CD14-positive monocyte (primary cell): Measurements from ENCODE around the gene WT1. TPM values are rescaled to one million over a fixed set of nuclear protein-coding genes. Genes with fewer than 3 reads are reported as not detected.

ENCODE experiments used
- DNase-seq, 3 donors: peaks; one replicate each; pipeline ENCODE4 v3.0.0-alpha.2; 2011 to 2022
- H2AFZ ChIP-seq: 2 replicates; pipeline ENCODE4 v1.6.0; 2012; ENCODE audit warnings: mild to moderate bottlenecking, low read depth, low read length, inconsistent platforms; ENCODE audit not compliant: insufficient read depth, poor library complexity, severe bottlenecking
- H3K27ac ChIP-seq, 2 donors: 1 replicate in 1 of 2; 2 replicates in 1 of 2; pipeline ENCODE4 v1.5.1; 2012 to 2013; ENCODE audit warnings: low read length in 2 of 2, control low read depth in 1 of 2, inconsistent platforms in 1 of 2, low read depth in 1 of 2, mild to moderate bottlenecking in 1 of 2
- H3K27me3 ChIP-seq, 2 donors: one replicate each; pipeline versions ENCODE4 v1.6.0 to v1.6.1; 2011 to 2013; ENCODE audit warnings: low read length in 2 of 2; ENCODE audit not compliant: control insufficient read depth in 2 of 2, insufficient read depth in 2 of 2
- H3K36me3 ChIP-seq, 2 donors: replicated peaks in 1 of 2; 1 replicate in 1 of 2; 2 replicates in 1 of 2; pipeline versions ENCODE4 v1.5.1 to v1.6.1; 2012 to 2013; ENCODE audit warnings: low read length in 2 of 2, control low read depth in 1 of 2, inconsistent platforms in 1 of 2, mild to moderate bottlenecking in 1 of 2; ENCODE audit not compliant: insufficient read depth in 2 of 2, control insufficient read depth in 1 of 2
- H3K4me1 ChIP-seq, 2 donors: 1 replicate in 1 of 2; 2 replicates in 1 of 2; pipeline versions ENCODE4 v1.5.1 to v1.6.1; 2012 to 2013; ENCODE audit warnings: low read length in 2 of 2, control low read depth in 1 of 2, inconsistent platforms in 1 of 2, mild to moderate bottlenecking in 1 of 2, moderate library complexity in 1 of 2; ENCODE audit not compliant: insufficient read depth in 2 of 2, control insufficient read depth in 1 of 2
- H3K4me2 ChIP-seq: replicated peaks from 2 replicates; pipeline ENCODE3; 2012; ENCODE audit warnings: low read length, moderate library complexity, mild to moderate bottlenecking; ENCODE audit not compliant: poor library complexity, severe bottlenecking; ENCODE audit errors: extremely low read depth
- H3K4me3 ChIP-seq, 3 experiments: fragments of 200-600 bp in 1 of 3; sonication (generic) in 1 of 3; replicated peaks in 1 of 3; 1 replicate in 2 of 3; 2 replicates in 1 of 3; pipeline ENCODE4 v1.5.1; 2011 to 2013; ENCODE audit warnings: low read length in 3 of 3, mild to moderate bottlenecking in 3 of 3, control low read depth in 2 of 3, low read depth in 2 of 3, inconsistent platforms in 1 of 3, moderate library complexity in 1 of 3
- H3K79me2 ChIP-seq: 2 replicates; pipeline ENCODE4 v1.6.0; 2012; ENCODE audit warnings: mild to moderate bottlenecking, control low read depth, inconsistent platforms, low read length, moderate library complexity; ENCODE audit not compliant: insufficient read depth
- H3K9ac ChIP-seq: 2 replicates; pipeline ENCODE4 v1.6.0; 2017; ENCODE audit warnings: low read length, mild to moderate bottlenecking; ENCODE audit not compliant: insufficient read depth, poor library complexity, severe bottlenecking
- H3K9me3 ChIP-seq, 2 donors: replicated peaks in 1 of 2; 1 replicate in 1 of 2; 2 replicates in 1 of 2; pipeline versions ENCODE4 v1.5.1 to v1.6.1; 2012 to 2013; ENCODE audit warnings: low read length in 2 of 2, control low read depth in 1 of 2; ENCODE audit not compliant: control insufficient read depth in 1 of 2, insufficient read depth in 1 of 2
- H4K20me1 ChIP-seq: 2 replicates; pipeline ENCODE4 v1.6.0; 2012; ENCODE audit warnings: mild to moderate bottlenecking, low read length, control low read depth, moderate library complexity; ENCODE audit not compliant: insufficient read depth
- H3K27ac Mint-ChIP-seq, 7 donors: one replicate each; pipeline ENCODE4 v1.8.0; 2020; ENCODE audit warnings: mild to moderate bottlenecking in 7 of 7, mixed read lengths in 7 of 7, moderate library complexity in 6 of 7, inconsistent platforms in 2 of 7
- H3K27me3 Mint-ChIP-seq, 3 donors: one replicate each; pipeline ENCODE4 v1.8.0; 2021 to 2022; ENCODE audit warnings: low read depth in 3 of 3, mild to moderate bottlenecking in 3 of 3, mixed read lengths in 3 of 3, moderate library complexity in 3 of 3, inconsistent platforms in 1 of 3
- H3K36me3 Mint-ChIP-seq, 2 donors: one replicate each; pipeline ENCODE4 v1.8.0; 2020; ENCODE audit warnings: mixed read lengths in 2 of 2, inconsistent platforms in 1 of 2, mild to moderate bottlenecking in 1 of 2
- H3K4me1 Mint-ChIP-seq: one replicate; pipeline ENCODE4 v1.8.0; 2020; ENCODE audit warnings: mild to moderate bottlenecking, mixed read lengths
- H3K4me3 Mint-ChIP-seq, 2 donors: one replicate each; pipeline ENCODE4 v1.8.0; 2020; ENCODE audit warnings: mild to moderate bottlenecking in 2 of 2, mixed read lengths in 2 of 2, moderate library complexity in 1 of 2
- H3K9me3 Mint-ChIP-seq, 7 donors: one replicate each; pipeline ENCODE4 v1.8.0; 2020 to 2022; ENCODE audit warnings: mixed read lengths in 7 of 7, mild to moderate bottlenecking in 6 of 7, moderate library complexity in 6 of 7, inconsistent platforms in 2 of 7
- CTCF ChIP-seq: fragments of 200-600 bp; IDR thresholded peaks from one replicate; pipeline ENCODE4 v1.8.0; 2022; ENCODE audit warnings: antibody characterized with exemption, mild to moderate bottlenecking
- WGBS: methylation state at CpG from one replicate; pipeline ENCODE4 v1.1.5; 2013; ENCODE audit warnings: missing lambda C conversion rate; ENCODE audit not compliant: insufficient coverage; 5-methylcytosine and 5-hydroxymethylcytosine counted together
- intact Hi-C, 2 donors: fragments of 100-400 bp; cut with micrococcal nuclease; formaldehyde crosslinking; loops; one replicate each; pipeline versions ENCODE4 v1.15.0 to v1.15.1; 2023
- polyA plus RNA-seq, 3 donors: library from polyadenylated mRNA; depleted of rRNA in 1 of 3; unstranded in 2 of 3; stranded (reverse) in 1 of 3; fragments of 300-500 nt in 2 of 3; fragments of >200 nt in 1 of 3; fragmentation: Illumina TruSeq in 2 of 3; gene quantifications; 1 replicate in 2 of 3; 2 replicates in 1 of 3; pipeline ENCODE4 v1.2.3, GENCODE V29; 2012 to 2021

The WT1 gene
- polyA plus RNA-seq, 3 donors, result not detected

- no peak for DNase-seq
Observed at GRCh38 chr11:32429477-32429876, 5.9 kb downstream of the WT1 start.

GRCh38 chr11:32428665-32429303 lies 6.6 kb downstream of the WT1 start:
- Histone ChIP-seq H4K20me1 (no peaks in the 10 kb centered on the region), H3K36me3 (no peaks in the 10 kb centered on the region), H3K27me3 (peaks cover 65 to 98% of the 10 kb centered on the region in 2 donors), H3K9ac (no peak overlapping the region), H3K4me3 (no peak overlapping the region), H2AFZ (no peak overlapping the region), H3K9me3 (peaks cover 7 to 36% of the 10 kb centered on the region in 2 donors), H3K4me2 (no peak overlapping the region), H3K79me2 (no peaks in the 10 kb centered on the region), H3K4me1 (peaks cover 4 to 6% of the 10 kb centered on the region in 2 donors), H3K27ac (no peak overlapping the region)
- H3K27ac Mint-ChIP-seq, result no peak overlapping the region
- H3K4me3 Mint-ChIP-seq, result peak overlapping the region in 1 of 2 donors; percentile 73
- no peak for TF ChIP-seq CTCF
- WGBS, result 14% methylated on average over 16 of the region's 31 CpGs
- no peak for DNase-seq
- peaks cover 2 to 3% of the 10 kb centered on the region in 2 donors for H3K36me3 Mint-ChIP-seq
- H3K4me1 Mint-ChIP-seq, result peaks cover 23% of the 10 kb centered on the region
- H3K27me3 Mint-ChIP-seq, result peaks cover 87 to 96% (median 93%) of the 10 kb centered on the region in 3 donors
- H3K9me3 Mint-ChIP-seq, result peaks cover 0 to 31% (median 13%) of the 10 kb centered on the region in 7 donors
- intact Hi-C loops, result no loop called here

More at GRCh38 chr11:32429477-32429876, 5.9 kb downstream of the WT1 start:
- Mint-ChIP-seq H3K4me3 (peak overlapping the region in 1 of 2 donors; percentile 73), H3K4me1 (peaks cover 30% of the 10 kb centered on the region), H3K27me3 (peaks cover 94 to 100% (median 99%) of the 10 kb centered on the region in 3 donors), H3K9me3 (peaks cover 0 to 31% (median 16%) of the 10 kb centered on the region in 7 donors), H3K27ac (no peak overlapping the region), H3K36me3 (peaks cover 2 to 3% of the 10 kb centered on the region in 2 donors)
- Histone ChIP-seq H3K79me2 (no peaks in the 10 kb centered on the region), H3K4me1 (peaks cover 11 to 12% of the 10 kb centered on the region in 2 donors), H3K27ac (no peak overlapping the region), H4K20me1 (no peaks in the 10 kb centered on the region), H3K4me3 (no peak overlapping the region), H3K9me3 (peaks cover 7 to 36% of the 10 kb centered on the region in 2 donors), H3K4me2 (no peak overlapping the region), H3K27me3 (peaks cover 72 to 100% of the 10 kb centered on the region in 2 donors), H2AFZ (no peak overlapping the region), H3K36me3 (no peaks in the 10 kb centered on the region), H3K9ac (no peak overlapping the region)
- no CpG with 5 or more reads among the region's 5 CpGs for WGBS
- intact Hi-C loops, result no loop called here
- TF ChIP-seq CTCF, result no peak
